Measurements from ENCODE around the gene CCL15.

CCL15 gene

DNA sequence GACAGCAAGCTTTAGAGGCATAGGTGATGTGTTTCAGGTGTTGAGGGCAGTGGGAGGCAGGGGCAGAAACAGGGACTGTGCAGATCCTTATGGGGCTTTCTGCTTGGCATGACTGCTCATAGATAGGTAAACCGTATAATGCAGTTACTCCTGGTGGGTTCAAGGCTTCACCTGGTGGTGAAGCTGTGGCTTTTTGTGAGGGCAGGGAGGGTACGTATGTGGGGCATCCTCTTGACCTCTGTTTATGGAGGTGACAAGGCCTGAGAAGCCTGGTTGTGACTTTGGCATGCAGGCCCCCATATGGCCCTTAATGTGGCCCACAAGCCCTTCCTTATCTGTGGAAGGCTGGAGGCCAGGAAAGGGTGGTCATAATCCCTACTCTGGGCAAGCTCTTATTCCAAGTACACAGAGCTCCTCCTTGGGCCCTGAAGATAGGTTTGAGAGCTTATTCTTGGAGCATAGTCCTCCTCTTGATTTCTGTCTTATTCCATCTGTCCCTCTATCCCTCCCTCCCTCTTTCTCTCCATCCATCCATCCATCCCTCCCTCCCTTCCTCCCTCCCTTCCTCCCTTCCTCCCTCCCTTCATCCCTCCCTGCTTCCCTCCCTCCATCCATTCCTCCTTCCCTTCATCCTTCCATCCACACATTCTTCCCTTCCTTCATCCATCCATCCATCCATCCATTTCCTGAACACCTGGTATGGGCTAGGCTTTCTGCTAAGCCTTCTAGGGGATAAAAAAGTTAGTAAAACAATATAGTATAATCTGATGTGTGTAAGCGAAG, 18.8 kb downstream of the CCL15 start:
- TF ChIP-seq FOXP2 (optimal IDR thresholded peaks at IDR 0.05; ENCODE audit: control extremely low read depth, extremely low read length, insufficient read depth) (no peak), POLR2AphosphoS5 (IDR thresholded peaks at IDR 0.05; ENCODE audit: borderline replicate concordance, low read depth, low read length) (no peak), EZH2 (IDR thresholded peaks at IDR 0.05) (no peak)
- H3K36me3 ChIP-seq (ENCODE audit: insufficient read depth, low read length), result no peaks in the 10 kb centered on the region
- no peak overlapping the region for H3K27ac ChIP-seq
- H3K9me3 ChIP-seq (ENCODE audit: low read depth, low read length), result no peaks in the 10 kb centered on the region
- no peak overlapping the region for H3K4me3 ChIP-seq
- DNase-seq (ENCODE audit: low read depth, low spot score), result no peak
- no peak overlapping the region for H3K9ac ChIP-seq (ENCODE audit: insufficient read length)

DNA sequence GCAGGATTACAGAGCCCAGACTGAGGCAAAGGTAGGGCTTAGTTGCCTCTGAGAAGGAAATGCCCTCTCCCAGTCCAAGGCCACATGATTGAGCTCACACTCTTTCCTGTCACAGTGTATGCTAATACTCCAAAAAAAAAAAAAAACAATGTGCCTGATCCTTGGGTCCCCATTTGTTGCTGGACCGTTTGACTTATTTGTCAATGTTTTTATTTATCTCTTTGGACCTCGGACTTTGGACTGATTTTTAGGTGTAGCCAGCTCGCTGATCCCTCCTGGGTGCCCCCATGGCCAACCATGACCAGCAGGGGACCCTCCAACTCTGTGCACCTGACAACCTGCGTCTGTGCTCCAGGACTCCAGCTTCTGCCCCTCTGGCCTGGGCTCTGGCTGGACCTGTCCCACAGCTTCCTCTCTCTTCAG, 19.4 kb downstream of the CCL15 start:
- TF ChIP-seq EZH2 (IDR thresholded peaks at IDR 0.05) (no peak), FOXP2 (optimal IDR thresholded peaks at IDR 0.05; ENCODE audit: control extremely low read depth, extremely low read length, insufficient read depth) (no peak), POLR2AphosphoS5 (IDR thresholded peaks at IDR 0.05; ENCODE audit: borderline replicate concordance, low read depth, low read length) (no peak)
- DNase-seq (ENCODE audit: low read depth, low spot score), result no peak
- H3K27ac ChIP-seq, result no peak overlapping the region
- H3K9me3 ChIP-seq (ENCODE audit: low read depth, low read length), result no peaks in the 10 kb centered on the region
- H3K9ac ChIP-seq (ENCODE audit: insufficient read length), result no peak overlapping the region
- H3K36me3 ChIP-seq (ENCODE audit: insufficient read depth, low read length), result no peaks in the 10 kb centered on the region
- H3K4me3 ChIP-seq, result no peak overlapping the region

GRCh38 chr17:35981246-35981645, 20.1 kb downstream of the CCL15 start, which contains the start of gene CCL16:
CCL16 (minus strand) TSS chr17:35981497; CDS start chr17:35981420, 77 bp downstream.
- TF ChIP-seq FOXP2 (optimal IDR thresholded peaks at IDR 0.05; ENCODE audit: control extremely low read depth, extremely low read length, insufficient read depth) (no peak), POLR2AphosphoS5 (IDR thresholded peaks at IDR 0.05; ENCODE audit: borderline replicate concordance, low read depth, low read length) (no peak), EZH2 (IDR thresholded peaks at IDR 0.05) (no peak)
- H3K9ac ChIP-seq (ENCODE audit: insufficient read length), result no peak within 1 kb of the TSS

GRCh38 chr17:35978346-35978745, 23.0 kb downstream of the CCL15 start:
- TF ChIP-seq POLR2AphosphoS5 (IDR thresholded peaks at IDR 0.05; ENCODE audit: borderline replicate concordance, low read depth, low read length), result no peak
- TF ChIP-seq EZH2 (IDR thresholded peaks at IDR 0.05), result no peak
- no peak for TF ChIP-seq FOXP2 (optimal IDR thresholded peaks at IDR 0.05; ENCODE audit: control extremely low read depth, extremely low read length, insufficient read depth)
- H3K4me3 ChIP-seq, result no peak overlapping the region
- H3K9me3 ChIP-seq (ENCODE audit: low read depth, low read length), result no peaks in the 10 kb centered on the region
- H3K9ac ChIP-seq (ENCODE audit: insufficient read length), result no peak overlapping the region
- no peak overlapping the region for H3K27ac ChIP-seq
- DNase-seq (ENCODE audit: low read depth, low spot score), result no peak
- no peaks in the 10 kb centered on the region for H3K36me3 ChIP-seq (ENCODE audit: insufficient read depth, low read length)

More at GRCh38 chr17:35981246-35981645, 20.1 kb downstream of the CCL15 start, which contains the start of gene CCL16:
- Histone ChIP-seq H3K36me3 (ENCODE audit: insufficient read depth, low read length) (no peaks in the 10 kb centered on the region), H3K4me3 (no peak within 1 kb of the TSS), H3K9me3 (ENCODE audit: low read depth, low read length) (no peaks in the 10 kb centered on the region), H3K27ac (no peak within 1 kb of the TSS)
- DNase-seq (ENCODE audit: low read depth, low spot score), result no peak

- H3K36me3 ChIP-seq (ENCODE audit: insufficient read depth, low read length), result no peaks in the 10 kb centered on the region
- no peak for DNase-seq (ENCODE audit: low read depth, low spot score)
- H3K27ac ChIP-seq, result no peak overlapping the region
- H3K9me3 ChIP-seq (ENCODE audit: low read depth, low read length), result no peaks in the 10 kb centered on the region
- no peak overlapping the region for H3K9ac ChIP-seq (ENCODE audit: insufficient read length)
- TF ChIP-seq EZH2 (IDR thresholded peaks at IDR 0.05) (no peak), FOXP2 (optimal IDR thresholded peaks at IDR 0.05; ENCODE audit: control extremely low read depth, extremely low read length, insufficient read depth) (no peak), POLR2AphosphoS5 (IDR thresholded peaks at IDR 0.05; ENCODE audit: borderline replicate concordance, low read depth, low read length) (no peak)
- no peak overlapping the region for H3K4me3 ChIP-seq
Measured at GRCh38 chr17:35977509-35977908, 23.8 kb downstream of the CCL15 start.

DNA sequence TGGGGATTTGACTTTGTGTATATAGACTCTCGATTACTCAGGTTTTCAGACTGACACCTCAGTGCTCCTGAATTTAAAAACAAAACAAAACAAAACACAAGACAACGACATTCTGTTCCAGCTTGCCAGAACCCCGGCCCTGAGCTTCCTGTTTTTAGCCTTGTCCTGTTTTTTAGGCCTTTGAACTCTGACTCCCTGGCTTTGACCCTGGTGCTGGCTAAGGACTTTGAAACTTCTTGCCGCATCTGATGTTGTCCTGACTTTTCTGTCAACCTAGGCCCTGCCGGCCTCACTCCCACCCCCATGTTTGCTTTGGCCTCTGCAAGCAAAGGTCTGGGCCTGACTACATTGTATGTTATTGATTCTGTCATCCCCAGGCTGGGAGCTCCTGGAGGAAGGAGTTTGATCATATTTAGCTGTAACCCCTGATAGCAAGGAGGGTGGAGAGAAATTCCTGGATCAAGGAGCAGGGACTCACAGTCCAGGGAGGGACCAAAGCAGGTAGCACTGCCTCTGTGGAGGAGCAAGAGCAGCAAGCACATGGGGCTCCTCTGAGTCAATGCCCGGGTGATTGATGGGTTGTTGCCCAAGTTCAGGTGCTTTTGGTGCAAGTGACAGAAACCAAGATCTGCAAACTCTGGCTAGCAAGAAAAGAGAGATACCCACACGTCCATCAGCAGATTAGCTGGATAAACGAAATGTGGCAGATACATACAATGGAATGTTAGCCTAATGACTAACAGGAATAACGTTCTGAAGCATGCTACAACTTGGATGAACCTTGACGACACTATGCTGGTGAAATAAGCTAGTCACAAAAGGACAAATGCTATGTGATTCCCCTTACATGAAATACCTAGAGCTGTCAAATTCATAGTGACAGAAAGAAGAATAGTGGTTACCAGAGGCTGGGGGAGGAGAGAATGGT, 27.8 kb downstream of the CCL15 start:
- H3K4me3 ChIP-seq, result no peak overlapping the region
- H3K36me3 ChIP-seq (ENCODE audit: insufficient read depth, low read length), result no peaks in the 10 kb centered on the region
- no peaks in the 10 kb centered on the region for H3K9me3 ChIP-seq (ENCODE audit: low read depth, low read length)
- H3K27ac ChIP-seq, result no peak overlapping the region
- H3K9ac ChIP-seq (ENCODE audit: insufficient read length), result no peak overlapping the region
- no peak for TF ChIP-seq EZH2 (IDR thresholded peaks at IDR 0.05)
- TF ChIP-seq FOXP2 (optimal IDR thresholded peaks at IDR 0.05; ENCODE audit: control extremely low read depth, extremely low read length, insufficient read depth), result no peak
- TF ChIP-seq POLR2AphosphoS5 (IDR thresholded peaks at IDR 0.05; ENCODE audit: borderline replicate concordance, low read depth, low read length), result no peak
- no peak for DNase-seq (ENCODE audit: low read depth, low spot score)

DNA sequence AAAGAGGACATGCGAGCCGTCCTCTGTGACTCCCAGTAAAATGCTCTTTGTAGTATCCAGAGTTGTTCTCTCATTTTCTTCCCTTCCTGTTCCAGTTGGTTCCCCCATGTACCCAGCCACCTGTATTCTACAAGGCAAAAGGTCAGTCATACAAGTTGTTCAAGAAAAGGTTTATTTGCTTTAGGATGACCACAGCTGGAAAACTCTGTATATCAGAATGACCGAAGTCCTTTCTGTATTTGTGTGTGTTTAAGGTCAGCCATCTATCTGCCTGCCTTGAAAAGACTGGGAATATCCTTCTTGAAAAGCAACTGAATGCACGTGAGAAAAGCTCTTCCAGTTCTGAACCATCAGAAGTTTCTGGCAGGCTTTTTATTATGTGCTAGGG, 28.4 kb downstream of the CCL15 start:
- TF ChIP-seq EZH2 (IDR thresholded peaks at IDR 0.05) (no peak), FOXP2 (optimal IDR thresholded peaks at IDR 0.05; ENCODE audit: control extremely low read depth, extremely low read length, insufficient read depth) (no peak), POLR2AphosphoS5 (IDR thresholded peaks at IDR 0.05; ENCODE audit: borderline replicate concordance, low read depth, low read length) (no peak)
- no peak for DNase-seq (ENCODE audit: low read depth, low spot score)
- Histone ChIP-seq H3K36me3 (ENCODE audit: insufficient read depth, low read length) (no peaks in the 10 kb centered on the region), H3K9ac (ENCODE audit: insufficient read length) (no peak overlapping the region), H3K9me3 (ENCODE audit: low read depth, low read length) (no peaks in the 10 kb centered on the region), H3K27ac (no peak overlapping the region), H3K4me3 (no peak overlapping the region)

- Histone ChIP-seq H3K4me3 (no peak overlapping the region), H3K9ac (ENCODE audit: insufficient read length) (no peak overlapping the region), H3K36me3 (ENCODE audit: insufficient read depth, low read length) (no peaks in the 10 kb centered on the region), H3K27ac (no peak overlapping the region), H3K9me3 (ENCODE audit: low read depth, low read length) (no peaks in the 10 kb centered on the region)
- no peak for DNase-seq (ENCODE audit: low read depth, low spot score)
- TF ChIP-seq EZH2 (IDR thresholded peaks at IDR 0.05) (no peak), FOXP2 (optimal IDR thresholded peaks at IDR 0.05; ENCODE audit: control extremely low read depth, extremely low read length, insufficient read depth) (no peak), POLR2AphosphoS5 (IDR thresholded peaks at IDR 0.05; ENCODE audit: borderline replicate concordance, low read depth, low read length) (no peak)
Measured at GRCh38 chr17:35972535-35972934, 28.8 kb downstream of the CCL15 start.
